H1 (cell line): ENCODE data around the gene PMFBP1. TPM values are rescaled to one million over a fixed set of nuclear protein-coding genes. Genes with fewer than 3 reads are reported as not detected.

Experiments used
- CTCF ChIA-PET: fragments of 300-600 bp; sonication (Branson Sonifier 250); formaldehyde crosslinking; loops from one replicate; lab custom pipeline; 2021; ENCODE audit not compliant: partially characterized antibody; lab: Charles Lee
- POLR2A ChIA-PET: fragments of 300-600 bp; sonication (Branson Sonifier 250); formaldehyde crosslinking; loops from one replicate; lab custom pipeline; 2021; ENCODE audit warnings: inconsistent platforms; ENCODE audit not compliant: partially characterized antibody; lab: Charles Lee
- DNase-seq, 2 experiments: peaks; one replicate each; pipeline versions ENCODE4 v3.0.0 to v3.0.0-alpha.2; 2010 to 2022; ENCODE audit warnings: low spot score in 2 of 2, low read depth in 1 of 2, mixed read lengths in 1 of 2
- FAIRE-seq: peaks from 2 replicates; lab custom pipeline; 2011; peaks lifted over from hg19 to GRCh38; lab: Jason Lieb, UNC
- H2AFZ ChIP-seq: 2 replicates; pipeline ENCODE4 v1.8.1; 2012; ENCODE audit warnings: low read length, inconsistent platforms
- H2AK5ac ChIP-seq: 2 replicates; pipeline ENCODE4 v1.6.1; 2013; ENCODE audit warnings: low read depth, low read length
- H2BK120ac ChIP-seq: replicated peaks from 2 replicates; pipeline ENCODE3; 2013; ENCODE audit warnings: low read depth, low read length, inconsistent platforms
- H2BK12ac ChIP-seq: 2 replicates; pipeline ENCODE4 v1.6.1; 2013; ENCODE audit warnings: low read depth, low read length
- H2BK15ac ChIP-seq: 2 replicates; pipeline ENCODE4 v1.6.1; 2013; ENCODE audit warnings: low read length
- H2BK20ac ChIP-seq: 2 replicates; pipeline ENCODE4 v1.6.1; 2013; ENCODE audit warnings: low read length
- H2BK5ac ChIP-seq: 2 replicates; pipeline ENCODE4 v1.6.1; 2013; ENCODE audit warnings: low read depth, low read length
- H3K14ac ChIP-seq: 2 replicates; pipeline ENCODE4 v1.6.1; 2013; ENCODE audit warnings: inconsistent platforms; ENCODE audit not compliant: insufficient read length
- H3K18ac ChIP-seq: 2 replicates; pipeline ENCODE4 v1.6.1; 2013; ENCODE audit warnings: low read length; ENCODE audit errors: extremely low read depth
- H3K23ac ChIP-seq: 2 replicates; pipeline ENCODE4 v1.6.1; 2013; ENCODE audit warnings: inconsistent platforms; ENCODE audit not compliant: insufficient read length
- H3K23me2 ChIP-seq: 2 replicates; pipeline ENCODE4 v1.6.1; 2013; ENCODE audit warnings: low read depth, low read length
- H3K27ac ChIP-seq: 2 replicates; pipeline ENCODE4 v1.6.1; 2011; ENCODE audit warnings: low read depth, low read length, inconsistent platforms
- H3K27me3 ChIP-seq, 4 experiments: replicated peaks in 1 of 4; 1 replicate in 1 of 4; 2 replicates in 3 of 4; pipeline versions ENCODE4 v1.6.1 to v1.8.1; 2011 to 2013; ENCODE audit warnings: low read length in 3 of 4, mild to moderate bottlenecking in 3 of 4, inconsistent platforms in 2 of 4, mixed read lengths in 2 of 4, moderate library complexity in 1 of 4; ENCODE audit not compliant: control insufficient read depth in 3 of 4, insufficient read depth in 3 of 4; ENCODE audit errors: extremely low read depth in 1 of 4
- H3K36me3 ChIP-seq, 4 experiments: 2 replicates each; pipeline versions ENCODE4 v1.6.1 to v1.8.1; 2011 to 2013; ENCODE audit warnings: mild to moderate bottlenecking in 4 of 4, low read length in 3 of 4, moderate library complexity in 2 of 4, control low read depth in 1 of 4, inconsistent platforms in 1 of 4; ENCODE audit not compliant: insufficient read depth in 4 of 4, control insufficient read depth in 2 of 4
- H3K4ac ChIP-seq: replicated peaks from 2 replicates; pipeline ENCODE3; 2013; ENCODE audit warnings: low read length, low read depth, mixed read lengths, inconsistent platforms; ENCODE audit not compliant: insufficient read length
- H3K4me1 ChIP-seq, 4 experiments: replicated peaks in 1 of 4; 1 replicate in 1 of 4; 2 replicates in 3 of 4; pipeline versions ENCODE4 v1.6.1 to v1.8.1; 2011 to 2013; ENCODE audit warnings: low read length in 3 of 4, inconsistent platforms in 2 of 4, mixed read lengths in 1 of 4; ENCODE audit not compliant: insufficient read depth in 4 of 4, control insufficient read depth in 3 of 4
- H3K4me2 ChIP-seq, 2 experiments: 2 replicates each; pipeline versions ENCODE4 v1.6.1 to v1.8.1; 2011 to 2013; ENCODE audit warnings: low read depth in 2 of 2, low read length in 2 of 2, control low read depth in 1 of 2, inconsistent platforms in 1 of 2, mild to moderate bottlenecking in 1 of 2; ENCODE audit not compliant: insufficient read depth in 1 of 2
- H3K4me3 ChIP-seq, 4 experiments: fragments of 200-600, 300-600 bp in 1 of 4; sonication (generic), shearing (Covaris generic), sonication (Bioruptor Twin) in 1 of 4; 2 replicates each; pipeline versions ENCODE4 v1.5.1 to v1.8.1; 2011 to 2016; ENCODE audit warnings: low read length in 4 of 4, low read depth in 3 of 4, control low read depth in 2 of 4, inconsistent platforms in 2 of 4, mild to moderate bottlenecking in 2 of 4, mixed read lengths in 1 of 4, moderate library complexity in 1 of 4; ENCODE audit not compliant: insufficient read depth in 2 of 4; ENCODE audit errors: extremely low read depth in 1 of 4
- H3K56ac ChIP-seq: replicated peaks from 2 replicates; pipeline ENCODE3; 2013; ENCODE audit warnings: low read depth, mild to moderate bottlenecking, mixed read lengths, low read length, inconsistent platforms; ENCODE audit not compliant: insufficient read length
- H3K79me1 ChIP-seq: 2 replicates; pipeline ENCODE4 v1.6.1; 2013; ENCODE audit warnings: low read depth, low read length, control low read depth
- H3K79me2 ChIP-seq, 2 experiments: 2 replicates each; pipeline versions ENCODE4 v1.6.1 to v1.8.1; 2012 to 2013; ENCODE audit warnings: low read length in 2 of 2, mild to moderate bottlenecking in 2 of 2, inconsistent platforms in 1 of 2; ENCODE audit not compliant: insufficient read depth in 2 of 2, control insufficient read depth in 1 of 2
- H3K9ac ChIP-seq, 4 experiments: replicated peaks in 1 of 4; 1 replicate in 1 of 4; 2 replicates in 3 of 4; pipeline versions ENCODE4 v1.6.1 to v1.8.1; 2011 to 2013; ENCODE audit warnings: low read depth in 3 of 4, low read length in 3 of 4, control low read depth in 2 of 4, mild to moderate bottlenecking in 2 of 4, moderate library complexity in 2 of 4, inconsistent platforms in 1 of 4; ENCODE audit errors: extremely low read depth in 1 of 4
- H3K9me3 ChIP-seq, 2 experiments: 2 replicates each; pipeline versions ENCODE4 v1.6.1 to v1.8.1; 2012 to 2013; ENCODE audit warnings: mild to moderate bottlenecking in 2 of 2, moderate library complexity in 2 of 2, control low read depth in 1 of 2, inconsistent platforms in 1 of 2, low read depth in 1 of 2, low read length in 1 of 2, mixed read lengths in 1 of 2; ENCODE audit not compliant: insufficient read depth in 2 of 2
- H4K20me1 ChIP-seq, 2 experiments: replicated peaks in 1 of 2; 2 replicates each; pipeline versions ENCODE3 to v1.8.1; 2011 to 2013; ENCODE audit warnings: inconsistent platforms in 2 of 2, low read length in 2 of 2, mild to moderate bottlenecking in 1 of 2; ENCODE audit not compliant: insufficient read depth in 2 of 2, control insufficient read depth in 1 of 2
- H4K5ac ChIP-seq: 2 replicates; pipeline ENCODE4 v1.6.1; 2013; ENCODE audit warnings: low read length, low read depth, mixed read lengths, inconsistent platforms; ENCODE audit not compliant: insufficient read length
- H4K8ac ChIP-seq: 2 replicates; pipeline ENCODE4 v1.8.0; 2013; ENCODE audit warnings: mild to moderate bottlenecking, moderate library complexity, low read length, inconsistent platforms; ENCODE audit not compliant: insufficient read depth; ENCODE audit errors: extremely low read depth
- H4K91ac ChIP-seq: replicated peaks from 2 replicates; pipeline ENCODE3; 2013; ENCODE audit warnings: low read length, mixed read lengths, inconsistent platforms; ENCODE audit not compliant: insufficient read length
- ATF2 ChIP-seq: IDR thresholded peaks from 2 replicates; pipeline ENCODE4 v1.6.1; 2012; ENCODE audit warnings: low read length, inconsistent platforms
- CHD1 ChIP-seq: IDR thresholded peaks from 2 replicates; pipeline ENCODE4 v1.6.1; 2012; ENCODE audit warnings: low read depth, low read length, improper control_type of control experiment
- CTBP2 ChIP-seq: IDR thresholded peaks from 2 replicates; pipeline ENCODE4 v1.7.0; 2011; ENCODE audit warnings: borderline replicate concordance, mild to moderate bottlenecking, moderate library complexity, mixed read lengths, low read length; ENCODE audit not compliant: insufficient read depth, insufficient read length
- EP300 ChIP-seq, 2 experiments: IDR thresholded peaks; 1 replicate in 1 of 2; 2 replicates in 1 of 2; pipeline ENCODE4 v1.6.1; 2011 to 2012; ENCODE audit warnings: low read depth in 2 of 2, low read length in 2 of 2, mild to moderate bottlenecking in 2 of 2, borderline replicate concordance in 1 of 2, inconsistent platforms in 1 of 2, moderate library complexity in 1 of 2
- GABPA ChIP-seq: IDR thresholded peaks from 2 replicates; pipeline ENCODE4 v1.6.1; 2011; ENCODE audit warnings: mild to moderate bottlenecking, low read length, moderate library complexity, borderline replicate concordance; ENCODE audit not compliant: insufficient read depth
- GTF2F1 ChIP-seq: IDR thresholded peaks from 2 replicates; pipeline ENCODE4 v1.6.1; 2012; ENCODE audit warnings: low read depth, low read length, improper control_type of control experiment, borderline replicate concordance
- JUN ChIP-seq: IDR thresholded peaks from 2 replicates; pipeline ENCODE4 v1.6.1; 2011; ENCODE audit warnings: low read depth, mild to moderate bottlenecking, improper control_type of control experiment, low read length
- SAP30 ChIP-seq: fragments of 300-600 bp; sonication (generic); IDR thresholded peaks from 2 replicates; pipeline ENCODE4 v1.7.1; 2012; ENCODE audit warnings: low read length, moderate library complexity, mild to moderate bottlenecking, inconsistent platforms; ENCODE audit not compliant: insufficient read depth, insufficient replicate concordance
- SIX5 ChIP-seq: IDR thresholded peaks from 2 replicates; pipeline ENCODE4 v1.6.1; 2011; ENCODE audit warnings: mild to moderate bottlenecking, low read depth, low read length
- YY1 ChIP-seq: IDR thresholded peaks from 2 replicates; pipeline ENCODE4 v1.6.1; 2011; ENCODE audit warnings: low read depth, mild to moderate bottlenecking, low read length
- WGBS, 2 experiments: shearing (Covaris generic) in 1 of 2; methylation state at CpG; one replicate each; pipeline versions ENCODE4 v1.1.6 to v1.1.7; 2013 to 2015; ENCODE audit warnings: low lambda C conversion rate in 2 of 2, mixed read lengths in 2 of 2, inconsistent platforms in 1 of 2, low coverage in 1 of 2, missing lambda C conversion rate in 1 of 2; ENCODE audit not compliant: insufficient replicate concordance in 2 of 2, insufficient coverage in 1 of 2, insufficient read length in 1 of 2; ENCODE audit errors: extremely low coverage in 1 of 2, missing lambda C conversion rate in 1 of 2; 5-methylcytosine and 5-hydroxymethylcytosine counted together
- polyA plus RNA-seq, 7 experiments: library from polyadenylated mRNA; depleted of rRNA in 3 of 7; stranded (reverse) in 5 of 7; unstranded in 2 of 7; fragments of >200 nt in 5 of 7; fragments of 200-250 nt in 2 of 7; gene quantifications; 1 replicate in 5 of 7; 2 replicates in 1 of 7; 4 replicates in 1 of 7; pipeline versions ENCODE4 v1.2.1 to v1.2.3, GENCODE V29; 2011 to 2013; ENCODE audit warnings: missing spikeins in 2 of 7, mixed read lengths in 2 of 7
- total RNA-seq: library from RNA; stranded (reverse); fragmentation: NEBNext Ultra II Directional; extraction: Animal tissue kit (Norgen Biotek cat#: 25700); gene quantifications from 2 replicates; pipeline ENCODE4 v1.2.1, GENCODE V29; 2021
- TF ChIP-seq, protein P1 (sequence below): IDR thresholded peaks from 2 replicates; pipeline ENCODE4 v1.6.1; 2012; ENCODE audit warnings: inconsistent platforms

Gene PMFBP1
- total and polyA plus RNA-seq, 2 of the 8 experiments (the other 6 are each of a cell fraction or from before 2014, with no cell fraction given), result 0.32 to 1.6 TPM

- no peak overlapping the region for H4K5ac ChIP-seq
- no peak for DNase-seq
- H3K9me3 ChIP-seq, result no peaks in the 10 kb centered on the region
- no peak overlapping the region for H4K8ac ChIP-seq
- no peaks in the 10 kb centered on the region for H3K79me1 ChIP-seq
- no peak overlapping the region for H3K27ac ChIP-seq
- no peaks in the 10 kb centered on the region for H3K27me3 ChIP-seq
- H3K18ac ChIP-seq, result no peak overlapping the region
- H3K4me2 ChIP-seq, result no peak overlapping the region
- H3K36me3 ChIP-seq, result no peaks in the 10 kb centered on the region
- H3K4me3 ChIP-seq, result no peak overlapping the region
- no peak overlapping the region for H2BK12ac ChIP-seq
- no peak overlapping the region for H2BK15ac ChIP-seq
- H2BK20ac ChIP-seq, result no peak overlapping the region
- no peak overlapping the region for H2AK5ac ChIP-seq
- no peak overlapping the region for H3K14ac ChIP-seq
- H3K23ac ChIP-seq, result no peak overlapping the region
- H2AFZ ChIP-seq, result no peak overlapping the region
- H3K23me2 ChIP-seq, result no peaks in the 10 kb centered on the region
- ChIA-PET CTCF (interaction anchor here (0.8 to 2.7 kb wide), 5 partner anchors 20 to 196 kb away, joined by 3 to 14 read pairs (median 3); no protein-coding TSS in a partner anchor), POLR2A (interaction anchor here (1.2 kb wide), 1 partner anchor 35 kb away, joined by 3 read pairs; the partner anchor contains the start of genes DHX38 and TXNL4B)
- H3K4me1 ChIP-seq, result peaks cover 0 to 7% (median 0%) of the 10 kb centered on the region in 4 experiments; a peak in 3 of 7 replicates
- 84% methylated on average over 9 of the region's 9 CpGs; no CpG with 5 or more reads in 1 of the 2 experiments for WGBS, 2 experiments
- H3K56ac ChIP-seq, result no peak overlapping the region
- no peaks in the 10 kb centered on the region for H3K79me2 ChIP-seq
- H3K9ac ChIP-seq, result no peak overlapping the region
- FAIRE-seq, result no peak
- H4K20me1 ChIP-seq, result no peaks in the 10 kb centered on the region
- no peak overlapping the region for H2BK120ac ChIP-seq
- H2BK5ac ChIP-seq, result no peak overlapping the region
- no peak overlapping the region for H3K4ac ChIP-seq
- H4K91ac ChIP-seq, result no peak overlapping the region
- TF ChIP-seq ATF2 (no peak), CHD1 (no peak), SAP30 (no peak), JUN (no peak), EP300 (IDR thresholded peaks at IDR 0.05; ENCODE audit: borderline replicate concordance in 1 of 2, low read depth in 2 of 2, low read length in 2 of 2) (no peak), CTBP2 (no peak), GABPA (no peak), YY1 (no peak), SIX5 (no peak), GTF2F1 (no peak)
- TF ChIP-seq, protein P1, sequence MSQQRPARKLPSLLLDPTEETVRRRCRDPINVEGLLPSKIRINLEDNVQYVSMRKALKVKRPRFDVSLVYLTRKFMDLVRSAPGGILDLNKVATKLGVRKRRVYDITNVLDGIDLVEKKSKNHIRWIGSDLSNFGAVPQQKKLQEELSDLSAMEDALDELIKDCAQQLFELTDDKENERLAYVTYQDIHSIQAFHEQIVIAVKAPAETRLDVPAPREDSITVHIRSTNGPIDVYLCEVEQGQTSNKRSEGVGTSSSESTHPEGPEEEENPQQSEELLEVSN, result no peak
These were observed 43.3 kb downstream of the PMFBP1 start for GRCh38 chr16:72128701-72129100.
